Measurements from ENCODE around the gene DOK7. TPM values are rescaled to one million over a fixed set of nuclear protein-coding genes. Genes with fewer than 3 reads are reported as not detected.

DOK7 gene
- total RNA-seq, 6 experiments from 2014 or later: 0.73 to 2.4 (median 1.5) TPM

DNA sequence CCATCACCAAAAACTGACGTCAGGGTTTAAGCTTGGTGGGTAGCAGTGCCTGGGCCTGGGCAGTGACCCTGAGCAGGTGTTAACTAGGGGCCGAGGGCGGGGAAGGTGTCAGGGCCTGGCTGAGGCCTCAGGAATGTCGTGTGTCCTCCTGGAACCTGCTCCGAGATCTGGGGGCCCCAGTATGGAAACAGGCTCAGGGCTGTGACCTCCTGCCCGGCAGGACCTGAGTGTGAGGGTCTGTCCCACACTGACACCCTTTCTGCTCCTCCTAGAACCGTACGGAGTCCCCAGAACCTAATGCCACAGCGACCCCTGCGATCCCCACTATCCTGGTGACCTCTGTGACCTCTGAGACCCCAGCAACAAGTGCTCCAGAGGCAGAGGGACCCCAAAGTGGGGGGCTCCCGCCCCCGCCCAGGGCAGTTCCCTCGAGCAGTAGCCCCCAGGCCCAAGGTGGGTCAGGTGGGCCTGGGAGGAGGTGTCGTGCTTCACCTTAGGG is 20.6 kb upstream of the DOK7 start:
- H3K4me1 ChIP-seq: peaks cover 0 to 16% (median 3%) of the 10 kb centered on the region in 4 donors
- no peaks in the 10 kb centered on the region for H3K9me3 ChIP-seq
- H3K4me3 ChIP-seq: peak overlapping the region; percentile 38 to 57 (median 51)
- 30% methylated on average over 4 of the region's 14 CpGs for whole genome bisulfite sequencing (ENCODE audit: insufficient coverage, low coverage, low lambda C conversion rate, missing lambda C conversion rate)
- peaks cover 0 to 4% (median 2%) of the 10 kb centered on the region in 4 donors for H3K36me3 ChIP-seq
- no peaks in the 10 kb centered on the region for H3K27me3 ChIP-seq
- DNase-seq (peak in 2 of 3 donors; percentile 30 to 52), ATAC-seq (peak in 3 of 4 donors; percentile 13 to 34 (median 18))
- intact Hi-C loops (cut with DNase I): loop anchor here in 1 of 2 donors (5.0 kb wide), 1 partner anchor 100 kb away; no protein-coding TSS in a partner anchor
- peak overlapping the region; percentile 78 to 90 (median 88) for H3K27ac ChIP-seq
- TF ChIP-seq, protein P1, sequence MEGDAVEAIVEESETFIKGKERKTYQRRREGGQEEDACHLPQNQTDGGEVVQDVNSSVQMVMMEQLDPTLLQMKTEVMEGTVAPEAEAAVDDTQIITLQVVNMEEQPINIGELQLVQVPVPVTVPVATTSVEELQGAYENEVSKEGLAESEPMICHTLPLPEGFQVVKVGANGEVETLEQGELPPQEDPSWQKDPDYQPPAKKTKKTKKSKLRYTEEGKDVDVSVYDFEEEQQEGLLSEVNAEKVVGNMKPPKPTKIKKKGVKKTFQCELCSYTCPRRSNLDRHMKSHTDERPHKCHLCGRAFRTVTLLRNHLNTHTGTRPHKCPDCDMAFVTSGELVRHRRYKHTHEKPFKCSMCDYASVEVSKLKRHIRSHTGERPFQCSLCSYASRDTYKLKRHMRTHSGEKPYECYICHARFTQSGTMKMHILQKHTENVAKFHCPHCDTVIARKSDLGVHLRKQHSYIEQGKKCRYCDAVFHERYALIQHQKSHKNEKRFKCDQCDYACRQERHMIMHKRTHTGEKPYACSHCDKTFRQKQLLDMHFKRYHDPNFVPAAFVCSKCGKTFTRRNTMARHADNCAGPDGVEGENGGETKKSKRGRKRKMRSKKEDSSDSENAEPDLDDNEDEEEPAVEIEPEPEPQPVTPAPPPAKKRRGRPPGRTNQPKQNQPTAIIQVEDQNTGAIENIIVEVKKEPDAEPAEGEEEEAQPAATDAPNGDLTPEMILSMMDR (IDR thresholded peaks at IDR 0.05): no peak

DNA sequence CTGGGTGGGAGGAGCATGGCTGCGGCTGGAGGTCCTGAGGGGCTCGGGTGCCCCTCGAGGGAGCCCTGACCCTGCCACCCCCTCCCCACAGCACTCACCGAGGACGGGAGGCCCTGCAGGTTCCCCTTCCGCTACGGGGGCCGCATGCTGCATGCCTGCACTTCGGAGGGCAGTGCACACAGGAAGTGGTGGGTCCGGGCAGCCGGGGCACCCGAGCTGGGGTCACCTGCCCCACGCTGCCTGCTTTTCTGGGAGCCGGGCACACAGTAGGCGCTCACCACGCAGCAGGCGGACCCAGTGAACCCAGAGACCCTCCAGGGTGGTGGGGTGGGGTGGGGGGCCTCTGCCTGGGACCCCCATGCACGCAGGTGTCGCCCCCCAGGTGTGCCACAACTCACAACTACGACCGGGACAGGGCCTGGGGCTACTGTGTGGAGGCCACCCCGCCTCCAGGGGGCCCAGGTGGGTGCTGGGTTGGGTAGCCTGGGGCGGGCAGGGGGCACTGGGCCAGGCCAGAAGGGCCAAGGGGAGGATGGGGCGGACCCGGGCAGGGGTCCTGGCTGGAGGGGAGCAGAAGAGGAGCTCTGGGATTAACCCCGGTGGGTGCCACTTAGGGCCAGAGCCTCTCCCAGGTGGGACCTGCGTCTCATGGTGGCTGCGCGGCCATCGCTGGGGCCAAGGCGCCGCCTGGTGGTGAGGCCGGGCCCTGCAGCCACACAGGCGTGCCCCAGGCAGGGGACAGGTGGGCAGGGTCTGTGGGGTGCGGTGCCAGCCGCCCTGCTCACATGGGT is 20.0 kb upstream of the DOK7 start:
- ATAC-seq: peak; percentile 72 to 80 (median 76)
- peaks cover 0 to 16% (median 3%) of the 10 kb centered on the region in 4 donors for H3K4me1 ChIP-seq
- WGBS (ENCODE audit: insufficient coverage, low coverage, low lambda C conversion rate, missing lambda C conversion rate): 0% methylated on average over 3 of the region's 36 CpGs
- intact Hi-C loops (cut with DNase I): loop anchor here in 1 of 2 donors (5.0 kb wide), 1 partner anchor 101 kb away; no protein-coding TSS in a partner anchor
- H3K27ac ChIP-seq: peak overlapping the region; percentile 78 to 90 (median 88)
- peak overlapping the region; percentile 38 to 57 (median 51) for H3K4me3 ChIP-seq
- H3K27me3 ChIP-seq: no peaks in the 10 kb centered on the region
- H3K36me3 ChIP-seq: peaks cover 0 to 6% (median 2%) of the 10 kb centered on the region in 4 donors
- peak; percentile 58 to 76 (median 69) for DNase-seq
- H3K9me3 ChIP-seq: no peaks in the 10 kb centered on the region
- no peak for TF ChIP-seq POLR2A (IDR thresholded peaks at IDR 0.05)
- TF ChIP-seq, protein P1 (IDR thresholded peaks at IDR 0.05): peak; percentile 99 to 100 (median 99)

DNA sequence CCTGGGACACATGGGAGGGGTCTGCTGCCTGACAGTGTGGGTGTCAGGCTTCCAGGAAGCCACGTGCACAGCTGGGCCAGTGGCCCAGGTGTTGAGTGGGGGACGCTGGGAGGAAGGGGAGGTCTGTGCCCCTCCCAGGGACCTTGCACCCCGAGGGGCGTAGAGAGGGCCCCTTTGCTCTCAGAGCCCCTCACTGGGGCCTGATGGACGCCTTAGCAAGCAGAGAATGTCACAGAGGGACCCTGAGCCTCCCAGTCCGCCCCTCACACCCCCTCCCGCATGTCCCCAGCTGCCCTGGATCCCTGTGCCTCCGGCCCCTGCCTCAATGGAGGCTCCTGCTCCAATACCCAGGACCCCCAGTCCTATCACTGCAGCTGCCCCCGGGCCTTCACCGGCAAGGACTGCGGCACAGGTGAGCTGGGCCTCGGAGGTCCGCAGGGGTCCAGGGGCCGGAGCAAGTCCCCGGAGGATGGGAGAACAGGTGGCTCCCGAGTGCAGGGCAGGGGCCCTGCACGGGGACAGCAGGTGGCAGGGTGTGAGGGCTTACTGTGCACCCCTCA is 19.3 kb upstream of the DOK7 start:
- peak overlapping the region in 2 of 3 donors; percentile 51 to 57 for H3K4me3 ChIP-seq
- no peak overlapping the region for H3K27ac ChIP-seq
- no peaks in the 10 kb centered on the region for H3K9me3 ChIP-seq
- DNase-seq (peak in 2 of 3 donors; percentile 19 to 49), ATAC-seq (no peak)
- peaks cover 0 to 16% (median 3%) of the 10 kb centered on the region in 4 donors for H3K4me1 ChIP-seq
- H3K36me3 ChIP-seq: peaks cover 0 to 9% (median 2%) of the 10 kb centered on the region in 4 donors
- TF ChIP-seq, protein P1 (IDR thresholded peaks at IDR 0.05): peak in 2 of 4 donors; percentile 4 to 20
- TF ChIP-seq POLR2A (IDR thresholded peaks at IDR 0.05): no peak
- intact Hi-C loops (cut with DNase I): loop anchor here in 1 of 2 donors (5.0 kb wide), 1 partner anchor 102 kb away; no protein-coding TSS in a partner anchor
- no peaks in the 10 kb centered on the region for H3K27me3 ChIP-seq
- no CpG with 5 or more reads among the region's 17 CpGs for WGBS (ENCODE audit: insufficient coverage, low coverage, low lambda C conversion rate, missing lambda C conversion rate)

DNA sequence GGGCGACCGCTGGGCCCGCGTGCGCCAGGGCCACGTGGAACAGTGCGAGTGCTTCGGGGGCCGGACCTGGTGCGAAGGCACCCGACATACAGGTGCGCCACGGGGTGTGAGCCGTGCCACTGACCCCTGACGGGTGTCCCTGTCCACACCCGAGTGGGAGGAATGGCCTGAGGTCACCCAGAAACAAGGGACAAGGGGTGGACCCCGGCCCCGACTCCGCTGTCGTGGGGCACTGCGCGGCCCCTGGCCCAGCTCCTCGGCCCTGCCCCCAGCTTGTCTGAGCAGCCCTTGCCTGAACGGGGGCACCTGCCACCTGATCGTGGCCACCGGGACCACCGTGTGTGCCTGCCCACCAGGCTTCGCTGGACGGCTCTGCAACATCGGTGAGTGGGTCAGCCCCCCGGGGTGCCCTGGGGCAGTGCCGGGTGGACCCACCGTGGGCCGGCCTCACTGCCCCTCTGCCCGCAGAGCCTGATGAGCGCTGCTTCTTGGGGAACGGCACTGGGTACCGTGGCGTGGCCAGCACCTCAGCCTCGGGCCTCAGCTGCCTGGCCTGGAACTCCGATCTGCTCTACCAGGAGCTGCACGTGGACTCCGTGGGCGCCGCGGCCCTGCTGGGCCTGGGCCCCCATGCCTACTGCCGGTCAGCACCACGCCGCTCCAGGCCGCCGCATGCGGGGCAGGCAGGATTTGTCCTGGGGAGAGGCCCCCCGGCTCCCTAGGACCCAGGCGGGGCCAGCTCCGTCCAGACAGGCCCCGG is 18.6 kb upstream of the DOK7 start:
- Histone ChIP-seq H3K4me1 (peaks cover 0 to 16% (median 3%) of the 10 kb centered on the region in 4 donors), H3K36me3 (peaks cover 0 to 9% (median 2%) of the 10 kb centered on the region in 4 donors), H3K9me3 (no peaks in the 10 kb centered on the region), H3K27me3 (no peaks in the 10 kb centered on the region), H3K4me3 (no peak overlapping the region), H3K27ac (no peak overlapping the region)
- TF ChIP-seq, protein P1 (IDR thresholded peaks at IDR 0.05): no peak
- no peak for TF ChIP-seq POLR2A (IDR thresholded peaks at IDR 0.05)
- intact Hi-C loops (cut with DNase I): loop anchor here (5.0 kb wide), 1 partner anchor 102 kb away; no protein-coding TSS in a partner anchor
- no CpG with 5 or more reads among the region's 56 CpGs for WGBS (ENCODE audit: insufficient coverage, low coverage, low lambda C conversion rate, missing lambda C conversion rate)
- ATAC-seq (no peak), DNase-seq (peak in 2 of 3 donors; percentile 21 to 53)
